T-helper 1 cell treated with Interleukin-12 subunit alpha and Interleukin-12 subunit beta and Interleukin-4 antibody, amounts not matched to agents 30 ng/mL and 1 ng/mL, for 36 hours (primary cell): ENCODE data around the gene SLA2. TPM values are rescaled to one million over a fixed set of nuclear protein-coding genes. Genes with fewer than 3 reads are reported as not detected.

Experiments
- intact Hi-C: fragments of 100-400 bp; cut with micrococcal nuclease; formaldehyde crosslinking; loops from one replicate; pipeline ENCODE4 v1.15.1; 2024
- total RNA-seq: library from RNA; stranded (reverse); gene quantifications from 2 replicates; pipeline ENCODE4 v1.2.3, GENCODE V29; 2022

Gene SLA2
- total RNA-seq, 1 donor from 2014 or later, result 78.8 TPM

GRCh38 chr20:36613974-36614373 is 32.0 kb downstream of the SLA2 start:
- intact Hi-C loops, result loop anchor here (2.0 kb wide), 1 partner anchor 31 kb away; no protein-coding TSS in a partner anchor

- intact Hi-C loops, result loop anchor here (1.0 to 2.0 kb wide), 4 partner anchors 33 to 276 kb away; no protein-coding TSS in a partner anchor
These were observed 34.4 kb downstream of the SLA2 start for GRCh38 chr20:36611625-36612024.

GRCh38 chr20:36608388-36608728 is 37.6 kb downstream of the SLA2 start:
- intact Hi-C loops, result loop anchor here (5.0 kb wide), 1 partner anchor 991 kb away; the partner anchor contains the start of gene SPAG4

GRCh38 chr20:36607586-36608387 is 38.2 kb downstream of the SLA2 start:
- intact Hi-C loops, result loop anchor here (2.0 to 5.0 kb wide), 2 partner anchors 227 to 990 kb away; partner anchors contain the start of gene SPAG4

GRCh38 chr20:36606158-36607066 is 39.6 kb downstream of the SLA2 start:
- intact Hi-C loops, result loop anchor here (2.0 to 5.0 kb wide), 2 partner anchors 228 to 989 kb away; partner anchors contain the start of gene SPAG4

GRCh38 chr20:36605399-36606157 is 40.4 kb downstream of the SLA2 start, which contains the start of gene RAB5IF:
Gene RAB5IF, plus strand, starts transcription at chr20:36605779. Its CDS starts 173 bp downstream, at chr20:36605952.
- intact Hi-C loops, result loop anchor here (1.0 to 5.0 kb wide), 10 partner anchors 10 to 988 kb away; partner anchors contain the start of genes DSN1, NDRG3, SPAG4 and TGIF2

- intact Hi-C loops, result loop anchor here (1.0 to 5.0 kb wide), 9 partner anchors 10 to 988 kb away; partner anchors contain the start of genes DSN1, NDRG3, SPAG4 and TGIF2
These were observed 41.0 kb downstream of the SLA2 start for GRCh38 chr20:36604952-36605398.

- intact Hi-C loops, result no loop called here
These were observed 44.5 kb downstream of the SLA2 start for GRCh38 chr20:36601540-36601939.

- intact Hi-C loops, result no loop called here
These were observed 46.1 kb downstream of the SLA2 start for GRCh38 chr20:36599912-36600345.

GRCh38 chr20:36593347-36593929 is 52.6 kb downstream of the SLA2 start:
- intact Hi-C loops, result no loop called here

- intact Hi-C loops, result no loop called here
These were observed 53.9 kb downstream of the SLA2 start for GRCh38 chr20:36591854-36592641.

- intact Hi-C loops, result no loop called here
These were observed 54.7 kb downstream of the SLA2 start for GRCh38 chr20:36591281-36591680.

GRCh38 chr20:36587388-36588070 is 58.5 kb downstream of the SLA2 start:
- intact Hi-C loops, result no loop called here

GRCh38 chr20:36585410-36586125 is 60.4 kb downstream of the SLA2 start:
- intact Hi-C loops, result no loop called here

- intact Hi-C loops, result no loop called here
These were observed 61.9 kb downstream of the SLA2 start for GRCh38 chr20:36584018-36584481.

- intact Hi-C loops, result loop anchor here (1.0 kb wide), 1 partner anchor 12 kb away; no protein-coding TSS in a partner anchor
These were observed 63.2 kb downstream of the SLA2 start for GRCh38 chr20:36582821-36583220.

- intact Hi-C loops, result loop anchor here (1.0 kb wide), 1 partner anchor 13 kb away; no protein-coding TSS in a partner anchor
These were observed 63.7 kb downstream of the SLA2 start for GRCh38 chr20:36582322-36582721.
